Anterior cingulate cortex (tissue), 58 donors: ENCODE data around the gene C17orf75.
A peak's percentile ranks its signal among the peaks of the same experiment; 100 is the strongest.
"Not testable (repeated sequence)": the region's sequence is repeated elsewhere in the genome, so short reads cannot be mapped to it uniquely, and the experiment has no call there.

Experiments
- DNase-seq, 58 donors: peaks; one replicate each; lab custom pipeline; 2025; lab: John Stamatoyannopoulos, UW

Gene C17orf75

GRCh38 chr17:32341857-32342602, at the start of gene C17orf75:
Gene C17orf75 (minus strand): TSS chr17:32342173. CDS start chr17:32342139, 34 bp downstream.
- peak in 56 of 58 donors; percentile 18 to 88 (median 66) for DNase-seq

- no peak for DNase-seq
Measured at GRCh38 chr17:32388613-32389459, 46.9 kb upstream of the C17orf75 start.

GRCh38 chr17:32388128-32388527, 46.2 kb upstream of the C17orf75 start:
- DNase-seq = not testable (repeated sequence)

GRCh38 chr17:32386844-32387243, 44.9 kb upstream of the C17orf75 start:
- DNase-seq = no peak

GRCh38 chr17:32385971-32386370, 44.0 kb upstream of the C17orf75 start:
- no peak for DNase-seq

- DNase-seq = no peak
Measured at GRCh38 chr17:32385121-32385520, 43.1 kb upstream of the C17orf75 start.

GRCh38 chr17:32383926-32384434, 42.0 kb upstream of the C17orf75 start:
- DNase-seq = no peak

GRCh38 chr17:32382526-32383223, 40.7 kb upstream of the C17orf75 start:
- no peak for DNase-seq

- no peak for DNase-seq
Measured at GRCh38 chr17:32370426-32370825, 28.5 kb upstream of the C17orf75 start.

- DNase-seq = no peak
Measured at GRCh38 chr17:32361270-32361669, 19.3 kb upstream of the C17orf75 start.

- no peak for DNase-seq
Measured at GRCh38 chr17:32357615-32358014, 15.6 kb upstream of the C17orf75 start.

GRCh38 chr17:32356750-32357149, 14.8 kb upstream of the C17orf75 start:
- no peak for DNase-seq

- no peak for DNase-seq
Measured at GRCh38 chr17:32356378-32356743, 14.4 kb upstream of the C17orf75 start.

GRCh38 chr17:32355649-32356377, 13.8 kb upstream of the C17orf75 start:
- no peak for DNase-seq

- DNase-seq = not testable (repeated sequence)
Measured at GRCh38 chr17:32352734-32353133, 10.8 kb upstream of the C17orf75 start.

- peak in 1 of 58 donors; percentile 12 for DNase-seq
Measured at GRCh38 chr17:32350666-32351418, 8.9 kb upstream of the C17orf75 start.

GRCh38 chr17:32349854-32350665, 8.1 kb upstream of the C17orf75 start, which contains the start of gene ZNF207:
Gene ZNF207 (plus strand): TSS chr17:32350157. CDS start chr17:32350286, 129 bp downstream.
- peak; percentile 53 to 95 (median 90) for DNase-seq

GRCh38 chr17:32349503-32349853, 7.5 kb upstream of the C17orf75 start:
- DNase-seq = peak in 10 of 58 donors; percentile 3 to 39 (median 20)

- DNase-seq = no peak
Measured at GRCh38 chr17:32348483-32348800, 6.5 kb upstream of the C17orf75 start.
